ENCODE data around the gene SIGLEC1. TPM values are rescaled to one million over a fixed set of nuclear protein-coding genes. Genes with fewer than 3 reads are reported as not detected.

The SIGLEC1 gene
- total and polyA plus RNA-seq, 8 donors = 1.8 to 45.8 (median 2.6) TPM

GRCh38 chr20:3692706-3693294 lies 19.6 kb downstream of the SIGLEC1 start:
- no peak overlapping the region for H3K4me3 ChIP-seq
- DNase-seq = peak in 1 of 4 donors; percentile 71
- no peak overlapping the region for H3K27ac ChIP-seq
- peaks cover 0 to 7% of the 10 kb centered on the region in 2 donors for H3K9me3 ChIP-seq
- H3K36me3 ChIP-seq = peaks cover 0 to 27% of the 10 kb centered on the region in 2 donors
- intact Hi-C loops (cut with DNase I) = no loop called here
- H3K27me3 ChIP-seq = no peaks in the 10 kb centered on the region
- H3K4me1 ChIP-seq = no peaks in the 10 kb centered on the region
- no peak for ATAC-seq
- no peak for TF ChIP-seq CTCF (IDR thresholded peaks at IDR 0.05)

GRCh38 chr20:3691897-3692296 lies 20.5 kb downstream of the SIGLEC1 start:
- H3K4me1 ChIP-seq = peaks cover 0 to 4% of the 10 kb centered on the region in 2 donors
- intact Hi-C loops (cut with DNase I) = no loop called here
- ATAC-seq (no peak), DNase-seq (no peak)
- no peak overlapping the region for H3K4me3 ChIP-seq
- no peak overlapping the region for H3K27ac ChIP-seq
- H3K36me3 ChIP-seq = peaks cover 0 to 19% of the 10 kb centered on the region in 2 donors
- peaks cover 0 to 7% of the 10 kb centered on the region in 2 donors for H3K9me3 ChIP-seq
- no peak for TF ChIP-seq CTCF (IDR thresholded peaks at IDR 0.05)
- H3K27me3 ChIP-seq = no peaks in the 10 kb centered on the region

- intact Hi-C loops (cut with DNase I) = no loop called here
- H3K4me3 ChIP-seq = no peak overlapping the region
- H3K27me3 ChIP-seq = no peaks in the 10 kb centered on the region
- no peak for ATAC-seq
- no peak overlapping the region for H3K27ac ChIP-seq
- H3K9me3 ChIP-seq = peaks cover 0 to 3% of the 10 kb centered on the region in 2 donors
- DNase-seq = no peak
- peaks cover 0 to 15% of the 10 kb centered on the region in 2 donors for H3K36me3 ChIP-seq
- TF ChIP-seq CTCF (IDR thresholded peaks at IDR 0.05) = no peak
- peaks cover 0 to 5% of the 10 kb centered on the region in 2 donors for H3K4me1 ChIP-seq
Observed at GRCh38 chr20:3691306-3691705, 21.1 kb downstream of the SIGLEC1 start.

GRCh38 chr20:3690413-3690812 lies 22.0 kb downstream of the SIGLEC1 start:
- no peak for TF ChIP-seq CTCF (IDR thresholded peaks at IDR 0.05)
- intact Hi-C loops (cut with DNase I) = no loop called here

GRCh38 chr20:3689978-3690377 lies 22.4 kb downstream of the SIGLEC1 start:
- no peaks in the 10 kb centered on the region for H3K27me3 ChIP-seq
- intact Hi-C loops (cut with DNase I) = no loop called here
- H3K4me1 ChIP-seq = peaks cover 0 to 5% of the 10 kb centered on the region in 2 donors
- DNase-seq (no peak), ATAC-seq (no peak)
- H3K9me3 ChIP-seq = no peaks in the 10 kb centered on the region
- TF ChIP-seq CTCF (IDR thresholded peaks at IDR 0.05) = no peak
- H3K36me3 ChIP-seq = peaks cover 0 to 13% of the 10 kb centered on the region in 2 donors
- no peak overlapping the region for H3K27ac ChIP-seq
- H3K4me3 ChIP-seq = no peak overlapping the region

More at GRCh38 chr20:3690413-3690812, 22.0 kb downstream of the SIGLEC1 start:
- H3K4me3 ChIP-seq = no peak overlapping the region
- H3K9me3 ChIP-seq = no peaks in the 10 kb centered on the region
- no peaks in the 10 kb centered on the region for H3K27me3 ChIP-seq
- peaks cover 0 to 13% of the 10 kb centered on the region in 2 donors for H3K36me3 ChIP-seq
- H3K27ac ChIP-seq = no peak overlapping the region
- ATAC-seq (no peak), DNase-seq (no peak)
- H3K4me1 ChIP-seq = peaks cover 0 to 5% of the 10 kb centered on the region in 2 donors
